HAP-1 (cell line): Measurements from ENCODE around the gene CASKIN1.

Experiments
- DNase-seq, 2 experiments: peaks; one replicate each; pipeline ENCODE4 v3.0.0-alpha.2; 2016 to 2020; ENCODE audit warnings: low spot score in 2 of 2
- H3K27me3 ChIP-seq: fragments of 250-450 bp; sonication (Bioruptor Pico); 2 replicates; pipeline ENCODE4 v1.5.1; 2020; ENCODE audit warnings: low read depth, mild to moderate bottlenecking, moderate library complexity
- H3K36me3 ChIP-seq: fragments of 250-450 bp; sonication (Bioruptor Pico); replicated peaks from 2 replicates; pipeline ENCODE4 v1.5.1; 2020; ENCODE audit warnings: mild to moderate bottlenecking
- H3K4me1 ChIP-seq: fragments of 250-450 bp; sonication (Bioruptor Pico); 2 replicates; pipeline ENCODE4 v1.5.1; 2020; ENCODE audit warnings: mild to moderate bottlenecking
- H3K4me3 ChIP-seq: fragments of 250-450 bp; sonication (Bioruptor Pico); 2 replicates; pipeline ENCODE4 v1.5.1; 2020; ENCODE audit warnings: mild to moderate bottlenecking, moderate library complexity
- H3K9me3 ChIP-seq: fragments of 250-450 bp; sonication (Bioruptor Pico); 2 replicates; pipeline ENCODE4 v1.5.1; 2020; ENCODE audit warnings: mild to moderate bottlenecking, moderate library complexity
- in situ Hi-C: fragments of 300-500 bp; cut with MboI; formaldehyde crosslinking; loops from 3 replicates; pipeline ENCODE4 v1.14.3; 2020; ENCODE audit warnings: low sequenced_read_pairs, inconsistent platforms, mixed read lengths

Gene CASKIN1

DNA sequence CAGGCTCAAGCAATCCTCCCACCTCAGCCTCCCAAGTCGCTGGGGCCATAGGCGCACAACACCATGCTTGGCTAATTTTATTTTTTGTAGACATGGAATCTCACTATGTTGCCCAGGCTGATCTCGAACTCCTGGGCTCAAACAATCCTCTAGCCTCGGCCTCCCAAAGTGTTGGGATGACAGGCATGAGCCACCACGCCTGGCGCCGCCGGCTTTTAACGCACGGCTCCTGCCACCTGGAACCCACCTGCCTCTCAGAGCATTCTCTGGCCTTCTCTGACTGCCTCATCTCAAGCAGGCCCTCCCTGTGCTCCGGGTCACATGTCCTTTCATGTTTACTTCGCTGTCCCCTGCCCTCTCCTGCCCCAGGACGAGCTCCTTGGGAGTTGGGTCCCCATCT lies 10.3 kb downstream of the CASKIN1 start:
- H3K4me3 ChIP-seq, result no peak overlapping the region
- H3K9me3 ChIP-seq, result no peaks in the 10 kb centered on the region
- H3K4me1 ChIP-seq, result no peaks in the 10 kb centered on the region
- DNase-seq, result no peak
- peaks cover 8% of the 10 kb centered on the region; the same call in 1 of the 2 replicates for H3K36me3 ChIP-seq
- no peaks in the 10 kb centered on the region for H3K27me3 ChIP-seq
- in situ Hi-C loops, result no loop called here

DNA sequence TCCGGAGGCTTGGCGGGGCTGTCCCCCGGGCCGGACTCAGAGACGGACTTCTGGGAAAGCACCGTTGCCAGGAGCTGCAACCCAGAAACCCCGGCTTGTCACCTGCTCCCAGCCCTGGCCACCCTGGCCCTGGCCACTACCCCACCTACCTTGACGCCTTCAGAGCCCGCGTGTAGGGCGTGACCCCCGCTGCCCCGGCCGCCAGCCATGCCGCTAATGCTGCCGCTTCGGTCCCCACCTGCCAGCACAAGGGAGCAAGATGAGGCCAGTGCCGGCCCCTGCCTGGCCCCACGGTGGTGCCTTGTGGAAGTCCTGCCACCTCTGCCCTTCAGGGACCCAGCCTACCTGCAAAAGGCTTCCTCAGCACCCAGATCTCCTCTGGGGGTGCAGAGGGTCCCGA lies 11.4 kb downstream of the CASKIN1 start:
- H3K9me3 ChIP-seq, result no peaks in the 10 kb centered on the region

DNA sequence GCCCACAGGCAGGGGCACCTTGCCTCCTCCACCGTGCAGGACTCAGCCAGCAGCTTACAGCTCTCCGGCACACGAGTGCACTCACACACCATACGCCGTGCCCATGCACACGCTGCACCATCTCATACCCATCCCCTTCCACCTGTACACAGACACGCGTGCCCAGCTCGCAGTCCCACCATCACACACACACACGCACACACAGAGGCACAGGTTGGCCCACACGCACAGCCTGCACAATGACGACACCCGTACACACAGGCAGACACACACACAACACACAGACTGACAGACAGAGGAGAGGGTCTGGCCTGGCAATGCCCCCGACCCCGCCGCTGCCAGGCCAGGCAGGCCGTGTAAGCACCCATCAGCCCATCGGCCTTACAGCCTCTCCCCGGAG lies 12.1 kb downstream of the CASKIN1 start:
- Histone ChIP-seq H3K36me3 (peaks cover 8% of the 10 kb centered on the region; the same call in 1 of the 2 replicates), H3K4me1 (no peaks in the 10 kb centered on the region), H3K27me3 (no peaks in the 10 kb centered on the region), H3K9me3 (no peaks in the 10 kb centered on the region), H3K4me3 (no peak overlapping the region)
- DNase-seq, result no peak
- in situ Hi-C loops, result no loop called here

More for the DNA sequence above, 11.4 kb downstream of the CASKIN1 start:
- in situ Hi-C loops, result no loop called here
- Histone ChIP-seq H3K4me3 (no peak overlapping the region), H3K36me3 (peaks cover 8% of the 10 kb centered on the region; the same call in 1 of the 2 replicates), H3K4me1 (no peaks in the 10 kb centered on the region), H3K27me3 (no peaks in the 10 kb centered on the region)
- DNase-seq, result no peak

DNA sequence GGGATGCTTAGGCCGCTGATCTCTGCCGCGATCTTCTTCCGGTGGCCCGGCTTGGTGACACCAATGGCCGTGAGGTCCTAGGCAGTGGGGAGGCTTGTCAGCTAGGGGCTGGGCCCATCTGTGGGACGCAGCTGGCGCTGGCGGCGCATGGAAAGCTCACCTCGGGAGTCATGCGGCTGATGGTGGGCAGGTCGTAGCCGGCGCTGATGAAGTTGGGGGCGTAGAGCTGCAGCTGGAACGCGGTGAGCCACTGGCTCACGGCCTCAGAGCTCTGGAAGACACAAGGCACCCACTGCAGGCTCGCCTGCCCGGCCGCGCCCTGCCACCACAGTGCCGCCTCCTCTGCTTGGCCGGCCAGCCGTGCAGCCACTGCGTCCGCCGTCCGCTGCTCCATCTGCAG lies 12.7 kb downstream of the CASKIN1 start:
- Histone ChIP-seq H3K4me3 (no peak overlapping the region), H3K4me1 (no peaks in the 10 kb centered on the region), H3K27me3 (no peaks in the 10 kb centered on the region), H3K36me3 (peaks cover 8% of the 10 kb centered on the region; the same call in 1 of the 2 replicates), H3K9me3 (no peaks in the 10 kb centered on the region)
- in situ Hi-C loops, result no loop called here
- no peak for DNase-seq

DNA sequence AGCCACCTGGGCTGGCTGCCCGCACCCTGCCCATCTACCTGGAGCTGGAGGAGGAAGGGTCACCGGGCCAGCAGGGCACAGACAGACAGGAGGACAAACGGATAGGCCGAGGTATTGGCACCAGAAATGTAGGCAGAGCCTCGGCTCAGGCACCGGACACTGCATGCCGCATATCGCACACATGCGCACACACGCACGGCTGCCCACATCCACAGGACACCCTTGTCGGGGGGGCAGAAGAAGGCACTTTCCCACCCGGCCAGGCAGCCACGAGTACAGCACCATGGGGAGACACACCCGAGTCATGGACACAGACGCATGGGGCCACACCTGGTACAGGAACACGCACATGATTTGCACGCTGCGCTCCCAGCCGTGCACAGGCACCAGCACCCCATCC lies 14.5 kb downstream of the CASKIN1 start:
- H3K4me1 ChIP-seq, result no peaks in the 10 kb centered on the region
- no peak overlapping the region for H3K4me3 ChIP-seq
- no peaks in the 10 kb centered on the region for H3K27me3 ChIP-seq
- no peaks in the 10 kb centered on the region for H3K9me3 ChIP-seq
- in situ Hi-C loops, result no loop called here
- DNase-seq, result no peak
- peaks cover 16% of the 10 kb centered on the region for H3K36me3 ChIP-seq

DNA sequence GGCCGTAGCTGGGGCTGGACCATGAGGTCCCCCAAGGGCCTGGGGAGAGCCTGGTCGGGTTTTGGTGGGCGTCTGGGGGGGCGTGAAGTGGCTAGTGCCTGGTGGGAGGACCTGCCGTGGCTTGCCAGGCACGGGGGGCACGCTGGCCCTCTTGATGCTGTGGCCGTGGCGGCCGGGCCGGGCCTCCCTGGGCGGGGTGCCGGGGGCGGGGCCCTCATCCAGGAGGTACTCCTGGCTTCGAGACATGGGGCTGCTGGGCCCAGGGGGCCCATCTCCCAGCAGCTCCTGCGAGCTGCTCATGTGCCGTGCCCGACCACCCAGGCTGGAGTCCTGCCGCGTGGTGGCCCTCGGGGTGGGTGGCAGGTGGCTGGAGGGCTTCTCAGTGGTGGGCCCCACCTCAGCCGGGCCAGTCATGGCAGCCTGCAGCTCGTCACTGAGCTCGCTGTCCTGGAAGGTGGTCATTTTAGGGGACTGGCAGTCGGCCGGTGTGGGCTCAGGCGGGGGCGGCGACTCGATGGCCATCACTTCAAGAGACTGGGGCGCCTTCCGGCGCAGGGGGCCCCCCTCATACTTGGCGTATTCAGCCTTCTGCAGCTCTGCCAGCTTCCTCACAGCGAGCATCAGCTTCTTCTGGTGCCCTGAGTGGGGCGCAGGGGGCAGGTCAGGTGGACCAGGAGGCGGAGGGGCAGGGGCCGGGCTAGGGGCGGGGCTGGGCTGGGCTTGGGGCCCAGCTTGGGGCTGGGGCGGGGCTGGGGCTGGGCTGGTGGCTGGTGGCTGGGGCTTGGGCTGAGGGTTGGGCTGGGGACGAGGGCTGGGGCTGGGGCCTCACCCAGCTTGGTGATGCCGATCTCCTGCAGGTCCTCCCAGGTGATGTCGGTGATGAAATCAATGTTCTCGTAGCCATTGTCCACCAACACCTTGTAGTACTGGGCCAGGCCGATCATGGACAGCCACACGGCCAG lies 15.2 kb downstream of the CASKIN1 start:
- peak in 1 of 2 experiments; percentile 49 for DNase-seq

DNA sequence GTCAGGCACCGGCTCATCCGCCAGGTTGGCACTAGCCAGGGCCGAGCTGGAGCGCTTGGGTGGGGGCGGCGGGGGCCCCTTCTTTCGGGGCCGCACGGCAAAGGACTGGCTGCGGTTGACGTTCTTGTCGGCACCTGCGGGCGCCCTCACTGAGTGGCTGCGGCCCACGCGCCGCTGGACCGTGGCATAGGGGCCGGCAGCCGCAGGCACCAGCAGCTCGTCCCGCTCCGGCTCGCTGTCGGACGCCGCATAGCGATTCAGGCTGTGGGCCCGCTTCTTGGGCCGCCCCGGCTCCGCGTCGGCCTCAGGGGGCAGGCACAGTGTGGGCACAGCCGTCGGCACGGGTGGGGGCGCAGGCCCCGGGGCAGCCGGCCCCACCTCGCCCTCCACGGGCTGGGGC lies 15.9 kb downstream of the CASKIN1 start:
- no peaks in the 10 kb centered on the region for H3K27me3 ChIP-seq
- H3K9me3 ChIP-seq, result no peaks in the 10 kb centered on the region
- H3K4me1 ChIP-seq, result no peaks in the 10 kb centered on the region
- H3K4me3 ChIP-seq, result no peak overlapping the region
- DNase-seq, result no peak
- in situ Hi-C loops, result no loop called here
- H3K36me3 ChIP-seq, result peaks cover 25% of the 10 kb centered on the region

More for the DNA sequence above, 15.2 kb downstream of the CASKIN1 start:
- Histone ChIP-seq H3K36me3 (peaks cover 17% of the 10 kb centered on the region), H3K4me1 (no peaks in the 10 kb centered on the region), H3K9me3 (no peaks in the 10 kb centered on the region), H3K27me3 (no peaks in the 10 kb centered on the region), H3K4me3 (no peak overlapping the region)
- in situ Hi-C loops, result no loop called here

DNA sequence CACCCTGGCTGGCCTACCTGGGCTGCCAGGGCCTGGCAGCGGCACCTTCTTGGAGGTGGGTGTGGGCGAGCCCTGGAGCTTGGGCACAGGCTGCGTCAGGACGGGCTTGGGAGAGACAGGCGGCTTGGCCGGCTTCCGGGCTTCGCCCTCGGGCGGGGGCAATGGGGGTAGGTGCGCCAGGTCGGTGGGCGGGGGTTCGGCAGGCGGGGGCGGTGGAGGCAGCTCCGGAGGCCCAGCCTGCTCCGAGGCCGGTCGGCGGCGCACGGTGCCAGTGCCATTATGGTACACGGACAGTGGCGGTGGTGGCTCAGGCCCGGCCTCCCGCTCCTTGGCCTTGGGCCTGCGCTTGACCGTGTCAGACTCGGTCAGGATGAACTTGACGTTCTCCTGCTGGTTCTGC lies 16.8 kb downstream of the CASKIN1 start:
- DNase-seq, result no peak
- in situ Hi-C loops, result no loop called here
- H3K4me3 ChIP-seq, result no peak overlapping the region
- no peaks in the 10 kb centered on the region for H3K27me3 ChIP-seq
- H3K9me3 ChIP-seq, result no peaks in the 10 kb centered on the region
- H3K36me3 ChIP-seq, result peaks cover 34% of the 10 kb centered on the region
- no peaks in the 10 kb centered on the region for H3K4me1 ChIP-seq

DNA sequence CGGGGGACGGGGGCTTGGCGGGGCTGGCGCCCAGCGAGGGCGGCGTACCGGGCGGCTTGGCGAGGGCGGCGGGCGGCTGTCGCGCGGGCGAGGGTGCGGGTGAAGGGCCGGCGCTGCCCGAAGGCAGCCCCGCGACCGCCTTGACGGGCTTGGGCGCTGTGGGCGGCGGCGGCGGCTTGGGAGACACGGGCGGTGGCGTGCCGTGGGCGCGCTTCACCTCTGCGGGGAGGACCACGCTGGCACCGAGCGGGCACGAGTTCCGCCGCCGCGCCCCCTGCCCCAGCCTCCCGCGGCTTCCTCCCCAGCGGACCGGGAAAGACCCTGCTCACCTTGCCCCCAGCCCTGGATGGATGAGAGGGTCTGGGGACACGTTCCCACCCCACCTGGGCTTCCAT lies 17.3 kb downstream of the CASKIN1 start:
- no peak overlapping the region for H3K4me3 ChIP-seq
- H3K4me1 ChIP-seq, result no peaks in the 10 kb centered on the region
- no peak for DNase-seq
- H3K9me3 ChIP-seq, result no peaks in the 10 kb centered on the region
- H3K27me3 ChIP-seq, result no peaks in the 10 kb centered on the region
- in situ Hi-C loops, result no loop called here
- peaks cover 39% of the 10 kb centered on the region for H3K36me3 ChIP-seq

DNA sequence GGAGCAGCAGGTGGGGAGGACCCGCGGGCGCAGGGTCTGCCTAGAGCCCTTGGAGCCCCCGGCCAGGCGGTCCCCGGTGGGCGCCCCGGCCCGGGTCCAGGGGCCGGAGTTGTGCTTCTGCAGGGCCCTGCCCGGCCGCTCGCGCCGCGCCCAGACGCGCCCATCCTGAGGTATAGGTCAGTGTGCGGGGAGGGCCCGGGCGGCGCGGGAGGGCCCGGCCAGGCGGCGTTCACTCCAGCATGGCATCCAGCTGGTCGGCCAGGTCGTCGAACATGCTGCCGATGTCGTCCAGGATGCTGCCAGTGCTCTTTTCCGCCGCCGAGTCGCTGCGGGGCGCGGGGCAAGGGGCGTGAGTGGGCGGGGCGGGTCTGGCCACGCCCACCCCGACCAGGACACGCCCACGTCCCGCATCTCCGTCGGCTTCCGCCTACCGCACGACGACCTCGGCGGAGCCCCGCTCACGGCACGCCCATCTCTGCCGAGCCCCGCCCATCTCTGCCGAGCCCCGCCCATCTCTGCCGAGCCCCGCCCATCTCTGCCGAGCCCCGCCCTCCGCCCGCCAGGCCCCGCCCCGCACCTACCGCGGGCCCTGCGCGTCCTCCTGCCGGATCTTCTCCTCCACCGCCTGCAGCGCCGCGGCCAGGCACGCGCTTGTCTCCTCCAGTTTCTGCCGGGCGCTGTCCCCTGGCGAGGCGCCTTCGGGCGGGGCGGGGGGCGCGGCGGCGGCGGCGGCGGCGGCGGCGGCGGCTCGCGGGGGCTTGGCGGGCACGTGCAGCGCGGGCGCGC lies 17.9 kb downstream of the CASKIN1 start:
- no peaks in the 10 kb centered on the region for H3K27me3 ChIP-seq
- H3K36me3 ChIP-seq, result peaks cover 41% of the 10 kb centered on the region
- no peak for DNase-seq
- no peaks in the 10 kb centered on the region for H3K9me3 ChIP-seq
- no peak overlapping the region for H3K4me3 ChIP-seq
- in situ Hi-C loops, result no loop called here
- H3K4me1 ChIP-seq, result no peaks in the 10 kb centered on the region

DNA sequence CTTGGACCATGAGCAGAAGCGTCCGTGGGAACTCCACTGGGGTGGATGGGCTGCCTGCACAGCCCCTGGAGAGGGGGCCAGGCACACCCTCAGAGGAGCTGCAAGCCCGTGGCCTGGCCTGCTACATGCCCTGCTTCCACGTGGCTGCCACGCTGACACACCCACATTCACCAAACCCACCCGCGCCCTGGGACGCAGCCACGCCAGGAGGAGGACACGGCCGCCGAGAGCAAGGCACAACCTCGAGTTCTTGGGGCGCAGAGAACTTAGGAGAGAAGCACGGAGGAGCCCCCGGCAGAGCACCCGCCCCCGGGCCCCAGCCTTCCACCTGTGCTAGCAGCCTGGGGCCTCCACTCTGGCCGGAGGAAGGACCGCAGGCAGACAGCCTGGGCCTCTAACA lies 18.8 kb downstream of the CASKIN1 start:
- Histone ChIP-seq H3K36me3 (peaks cover 43% of the 10 kb centered on the region), H3K27me3 (no peaks in the 10 kb centered on the region)

DNA sequence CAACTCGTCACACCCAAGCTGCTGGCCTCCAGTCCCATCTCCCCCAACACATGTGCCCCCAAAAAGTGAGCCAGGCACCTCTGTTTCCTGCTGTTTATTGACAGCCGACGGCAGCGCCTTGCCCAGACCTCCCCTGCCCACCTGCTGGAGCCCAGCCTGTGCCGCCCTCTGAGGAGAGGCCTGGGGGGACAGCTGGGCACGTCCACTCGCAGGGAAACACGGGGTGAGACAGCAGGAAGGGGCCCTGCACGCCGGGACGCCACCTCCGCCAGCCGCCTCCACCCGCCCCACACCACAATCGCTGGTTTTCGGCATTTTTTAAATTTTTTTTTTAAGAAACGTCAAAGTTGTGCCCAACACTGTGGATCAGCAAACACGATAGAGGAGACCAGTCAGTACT lies 19.3 kb downstream of the CASKIN1 start:
- H3K36me3 ChIP-seq, result peaks cover 40% of the 10 kb centered on the region
- no peak for DNase-seq
- no peak overlapping the region for H3K4me3 ChIP-seq
- in situ Hi-C loops, result no loop called here
- H3K9me3 ChIP-seq, result no peaks in the 10 kb centered on the region
- no peaks in the 10 kb centered on the region for H3K27me3 ChIP-seq
- H3K4me1 ChIP-seq, result no peaks in the 10 kb centered on the region

More for the DNA sequence above, 18.8 kb downstream of the CASKIN1 start:
- no peaks in the 10 kb centered on the region for H3K4me1 ChIP-seq
- H3K4me3 ChIP-seq, result no peak overlapping the region
- H3K9me3 ChIP-seq, result no peaks in the 10 kb centered on the region
- in situ Hi-C loops, result no loop called here
- DNase-seq, result no peak

DNA sequence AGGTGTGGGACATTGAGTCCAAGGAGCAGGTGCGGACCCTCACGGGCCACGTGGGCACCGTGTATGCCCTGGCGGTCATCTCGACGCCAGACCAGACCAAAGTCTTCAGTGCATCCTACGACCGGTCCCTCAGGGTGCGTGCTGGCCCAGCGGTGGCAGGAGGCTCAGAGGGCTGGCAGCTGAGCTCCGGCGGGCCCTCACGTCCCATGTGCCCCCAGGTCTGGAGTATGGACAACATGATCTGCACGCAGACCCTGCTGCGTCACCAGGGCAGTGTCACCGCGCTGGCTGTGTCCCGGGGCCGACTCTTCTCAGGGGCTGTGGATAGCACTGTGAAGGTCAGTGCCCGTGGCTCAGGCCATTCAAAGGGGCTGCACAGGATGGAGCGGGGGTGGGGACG lies 20.4 kb downstream of the CASKIN1 start:
- Histone ChIP-seq H3K9me3 (no peaks in the 10 kb centered on the region), H3K36me3 (peaks cover 43% of the 10 kb centered on the region), H3K4me1 (no peaks in the 10 kb centered on the region), H3K27me3 (no peaks in the 10 kb centered on the region), H3K4me3 (no peak overlapping the region)
- in situ Hi-C loops, result no loop called here
- DNase-seq, result no peak

DNA sequence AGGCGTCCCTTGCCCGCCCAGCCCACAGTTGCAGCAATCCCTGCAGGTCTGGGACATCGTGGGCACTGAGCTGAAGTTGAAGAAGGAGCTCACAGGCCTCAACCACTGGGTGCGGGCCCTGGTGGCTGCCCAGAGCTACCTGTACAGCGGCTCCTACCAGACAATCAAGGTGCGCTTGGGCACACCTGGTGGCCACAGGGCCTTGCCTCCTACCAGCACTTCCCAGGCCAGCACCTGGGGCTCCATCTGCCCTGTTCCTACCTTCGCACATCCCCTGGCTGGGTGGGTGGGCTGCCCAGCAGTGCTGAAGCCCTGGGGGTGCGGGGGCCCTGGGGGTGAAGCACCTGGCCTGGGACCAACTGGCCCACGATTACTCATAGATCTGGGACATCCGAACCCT lies 21.0 kb downstream of the CASKIN1 start:
- DNase-seq, result no peak
- Histone ChIP-seq H3K4me3 (no peak overlapping the region), H3K9me3 (no peaks in the 10 kb centered on the region), H3K36me3 (peaks cover 43% of the 10 kb centered on the region), H3K27me3 (no peaks in the 10 kb centered on the region), H3K4me1 (no peaks in the 10 kb centered on the region)
- in situ Hi-C loops, result no loop called here
